Suprapubic skin (tissue), 3 donors: ENCODE results near the gene FAM120B.

ENCODE experiments used
- CTCF ChIP-seq, 2 donors: fragments of 200-600 bp in 1 of 2; fragments of 450-650 bp in 1 of 2; sonication (generic) in 1 of 2; IDR thresholded peaks; one replicate each; pipeline ENCODE4 v1.5.1; 2016 to 2019; ENCODE audit warnings: antibody characterized with exemption in 2 of 2, mild to moderate bottlenecking in 1 of 2, moderate library complexity in 1 of 2
- POLR2A ChIP-seq, 2 donors: fragments of 450-650 bp; IDR thresholded peaks; one replicate each; pipeline ENCODE4 v1.6.1; 2017; ENCODE audit warnings: antibody characterized with exemption in 2 of 2, mild to moderate bottlenecking in 2 of 2, moderate library complexity in 2 of 2

DNA sequence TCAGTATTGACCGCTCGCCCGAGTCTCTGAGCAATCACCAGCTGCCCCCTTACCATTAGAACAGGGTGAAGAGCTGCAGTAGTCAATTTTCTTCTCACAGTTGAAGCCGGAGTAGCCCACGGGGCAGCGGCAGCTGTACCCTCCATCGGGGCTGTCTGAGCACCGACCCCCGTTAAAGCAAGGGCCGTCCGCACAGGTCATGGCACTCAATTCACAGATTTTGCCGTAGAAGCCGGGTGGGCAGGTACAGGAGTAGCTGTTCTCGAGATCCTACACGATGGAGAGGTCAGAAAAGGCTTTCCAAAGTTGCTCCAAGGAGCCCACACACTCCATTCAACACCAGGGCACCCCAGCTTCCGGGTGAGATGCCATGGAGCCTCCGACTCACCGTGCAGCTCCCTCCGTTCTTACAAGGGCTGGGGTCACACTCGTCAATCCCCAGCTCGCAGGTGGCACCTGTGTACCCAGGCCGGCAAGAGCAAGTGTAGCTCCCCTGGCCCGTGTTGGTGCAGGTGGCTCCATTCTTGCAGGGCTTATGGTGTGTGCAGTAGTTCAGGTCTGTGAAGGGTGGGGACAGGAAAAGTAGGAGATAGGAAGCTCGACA, 21.6 kb upstream of the FAM120B start:
- TF ChIP-seq POLR2A (IDR thresholded peaks at IDR 0.05) (no peak), CTCF (IDR thresholded peaks at IDR 0.05) (no peak)
